ENCODE data around the gene PLA2G4D. TPM values are rescaled to one million over a fixed set of nuclear protein-coding genes. Genes with fewer than 3 reads are reported as not detected.

The PLA2G4D gene
- polyA plus RNA-seq, 2 of the 4 experiments (the other 2 are of a cell fraction), result not detected

- ATAC-seq (no peak), FAIRE-seq (no peak), DNase-seq (ENCODE audit: low read depth in 1 of 2, low spot score in 1 of 2) (no peak)
- 78% methylated on average over 6 of the region's 6 CpGs for WGBS (ENCODE audit: missing lambda C conversion rate)
- Histone ChIP-seq H3K9me3 (0 out of 3 replicates have a peak, but pooled peaks cover 3% of the 10 kb centered on the region), H3K4me1 (no peaks in the 10 kb centered on the region), H3K4me3 (no peak overlapping the region), H3K27ac (no peak overlapping the region), H3K4me2 (no peak overlapping the region)
- TF ChIP-seq NFE2L2 (conservative IDR thresholded peaks at IDR 0.05; ENCODE audit: low read length) (no peak), JUNB (IDR thresholded peaks at IDR 0.05) (no peak), ESRRA (IDR thresholded peaks at IDR 0.05; ENCODE audit: borderline replicate concordance, low read length) (no peak), MYC (IDR thresholded peaks at IDR 0.05; ENCODE audit: borderline replicate concordance, low read length) (no peak), USF2 (IDR thresholded peaks at IDR 0.05) (no peak), ELK1 (IDR thresholded peaks at IDR 0.05; ENCODE audit: low read depth, low read length) (no peak)
- ChIA-PET POLR2A (no interaction called here), CTCF (interaction anchor here (0.9 to 2.5 kb wide), 3 partner anchors 13 to 37 kb away, joined by 3 to 8 read pairs (median 7); no protein-coding TSS in a partner anchor)
Measured at GRCh38 chr15:42121021-42121420, 26.7 kb upstream of the PLA2G4D start.

GRCh38 chr15:42120285-42120684 lies 25.9 kb upstream of the PLA2G4D start:
- Histone ChIP-seq H3K4me2 (no peak overlapping the region), H3K27ac (no peak overlapping the region), H3K4me3 (no peak overlapping the region), H3K4me1 (no peaks in the 10 kb centered on the region), H3K9me3 (0 out of 3 replicates have a peak, but pooled peaks cover 3% of the 10 kb centered on the region)
- no peak for TF ChIP-seq RARB (CRISPR knock-in tag; IDR thresholded peaks at IDR 0.05)
- TF ChIP-seq FOSB (CRISPR knock-in tag; IDR thresholded peaks at IDR 0.05), result no peak
- TF ChIP-seq NPAS2 (CRISPR knock-in tag; IDR thresholded peaks at IDR 0.05; ENCODE audit: borderline replicate concordance), result no peak
- TF ChIP-seq BHLHE40 (IDR thresholded peaks at IDR 0.05; ENCODE audit: low read depth, low read length), result no peak
- TF ChIP-seq ZFP36 (IDR thresholded peaks at IDR 0.05; ENCODE audit: borderline replicate concordance, partially characterized antibody), result no peak
- no peak for TF ChIP-seq JUN (IDR thresholded peaks at IDR 0.05)
- no peak for TF ChIP-seq TP53 (CRISPR knock-in tag; IDR thresholded peaks at IDR 0.05)
- TF ChIP-seq POLR2AphosphoS2 (conservative IDR thresholded peaks at IDR 0.05; ENCODE audit: low read length), result no peak
- TF ChIP-seq NR3C1 (IDR thresholded peaks at IDR 0.05), result no peak
- no peak for TF ChIP-seq ZC3H11A (IDR thresholded peaks at IDR 0.05)
- no peak for DNase-seq (ENCODE audit: low read depth in 1 of 2, low spot score in 1 of 2)
- no peak for FAIRE-seq
- POLR2A ChIA-PET, result no interaction called here
- CTCF ChIA-PET, result interaction anchor here (0.6 to 2.5 kb wide), 4 partner anchors 12 to 133 kb away, joined by 3 to 8 read pairs (median 5); no protein-coding TSS in a partner anchor
- WGBS (ENCODE audit: missing lambda C conversion rate), result 73% methylated on average over 1 of the region's 1 CpG
- ATAC-seq, result no peak

- 46% methylated on average over 5 of the region's 5 CpGs for WGBS (ENCODE audit: missing lambda C conversion rate)
- H3K4me3 ChIP-seq, result no peak overlapping the region
- H3K27ac ChIP-seq, result no peak overlapping the region
- CTCF ChIA-PET, result interaction anchor here (1.1 kb wide), 1 partner anchor 353 kb away, joined by 3 read pairs; no protein-coding TSS in a partner anchor
- FAIRE-seq (no peak), DNase-seq (ENCODE audit: low read depth in 1 of 2, low spot score in 1 of 2) (no peak), ATAC-seq (no peak)
- 0 out of 3 replicates have a peak, but pooled peaks cover 3% of the 10 kb centered on the region for H3K9me3 ChIP-seq
- no peaks in the 10 kb centered on the region for H3K4me1 ChIP-seq
- no peak for TF ChIP-seq BCL3 (IDR thresholded peaks at IDR 0.05)
- TF ChIP-seq CBX8 (IDR thresholded peaks at IDR 0.05), result no peak
- no peak for TF ChIP-seq BHLHE40 (IDR thresholded peaks at IDR 0.05; ENCODE audit: low read depth, low read length)
- no peak for TF ChIP-seq HDAC2 (IDR thresholded peaks at IDR 0.05)
- TF ChIP-seq ZC3H11A (IDR thresholded peaks at IDR 0.05), result no peak
- TF ChIP-seq RFX5 (IDR thresholded peaks at IDR 0.05), result no peak
- no peak for TF ChIP-seq KDM5A (IDR thresholded peaks at IDR 0.05)
- no peak for TF ChIP-seq NFE2L2 (conservative IDR thresholded peaks at IDR 0.05; ENCODE audit: low read length)
- TF ChIP-seq ELK1 (IDR thresholded peaks at IDR 0.05; ENCODE audit: low read depth, low read length), result no peak
- no peak for TF ChIP-seq EP300 (IDR thresholded peaks at IDR 0.05)
- TF ChIP-seq FOSL2 (IDR thresholded peaks at IDR 0.05), result no peak
- no peak for TF ChIP-seq FOSL2 (CRISPR knock-in tag; IDR thresholded peaks at IDR 0.05)
- TF ChIP-seq HOXB13 (CRISPR knock-in tag; IDR thresholded peaks at IDR 0.05; ENCODE audit: low read depth), result no peak
- no peak for TF ChIP-seq ZFP36 (IDR thresholded peaks at IDR 0.05; ENCODE audit: borderline replicate concordance, partially characterized antibody)
- TF ChIP-seq POLR2AphosphoS2 (conservative IDR thresholded peaks at IDR 0.05; ENCODE audit: low read length), result no peak
- TF ChIP-seq MAX (IDR thresholded peaks at IDR 0.05), result no peak
- TF ChIP-seq HOXB5 (CRISPR knock-in tag; IDR thresholded peaks at IDR 0.05), result no peak
- no peak for TF ChIP-seq CHD2 (IDR thresholded peaks at IDR 0.05; ENCODE audit: low read length, partially characterized antibody)
- no peak for TF ChIP-seq EHF (CRISPR knock-in tag; IDR thresholded peaks at IDR 0.05)
- no peak overlapping the region for H3K4me2 ChIP-seq
- POLR2A ChIA-PET, result no interaction called here
Measured at GRCh38 chr15:42119446-42119760, 25.0 kb upstream of the PLA2G4D start.

Data from A549 (cell line).